Left renal pelvis (tissue), 4 donors: ENCODE measurements around the gene CARMIL1. TPM values are rescaled to one million over a fixed set of nuclear protein-coding genes. Genes with fewer than 3 reads are reported as not detected.

Source experiments
- DNase-seq, 4 donors: peaks; one replicate each; pipeline ENCODE4 v3.0.0-alpha.2; 2013; ENCODE audit warnings: low read depth in 4 of 4, low spot score in 3 of 4
- polyA plus RNA-seq, 4 donors: library from polyadenylated mRNA; unstranded; fragments of 120-200 nt; gene quantifications; one replicate each; pipeline ENCODE4 v1.2.1, GENCODE V29; 2013; ENCODE audit not compliant: insufficient read length in 4 of 4

The CARMIL1 gene
- polyA plus RNA-seq, 4 donors = 6.8 to 111 (median 100.0) TPM

DNA sequence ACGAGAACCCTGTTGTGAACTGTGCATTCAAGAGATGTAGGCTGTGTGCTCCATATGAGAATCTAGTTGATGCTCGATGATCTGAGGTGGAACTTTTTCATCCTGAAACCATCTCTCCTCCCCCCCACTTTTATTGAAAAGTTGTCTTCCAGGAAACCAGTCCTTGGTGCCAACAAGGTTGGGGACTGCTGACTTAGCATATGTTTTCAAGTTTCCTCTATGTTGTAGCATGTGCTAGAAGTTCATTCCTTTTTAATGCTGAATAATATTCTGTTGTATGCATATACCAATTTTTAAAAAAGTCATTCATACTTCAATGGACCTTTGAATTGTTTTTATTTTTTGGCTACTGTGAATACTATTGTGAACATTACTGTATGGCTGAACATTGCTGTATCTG lies 27.2 kb downstream of the CARMIL1 start:
- no peak for DNase-seq

DNA sequence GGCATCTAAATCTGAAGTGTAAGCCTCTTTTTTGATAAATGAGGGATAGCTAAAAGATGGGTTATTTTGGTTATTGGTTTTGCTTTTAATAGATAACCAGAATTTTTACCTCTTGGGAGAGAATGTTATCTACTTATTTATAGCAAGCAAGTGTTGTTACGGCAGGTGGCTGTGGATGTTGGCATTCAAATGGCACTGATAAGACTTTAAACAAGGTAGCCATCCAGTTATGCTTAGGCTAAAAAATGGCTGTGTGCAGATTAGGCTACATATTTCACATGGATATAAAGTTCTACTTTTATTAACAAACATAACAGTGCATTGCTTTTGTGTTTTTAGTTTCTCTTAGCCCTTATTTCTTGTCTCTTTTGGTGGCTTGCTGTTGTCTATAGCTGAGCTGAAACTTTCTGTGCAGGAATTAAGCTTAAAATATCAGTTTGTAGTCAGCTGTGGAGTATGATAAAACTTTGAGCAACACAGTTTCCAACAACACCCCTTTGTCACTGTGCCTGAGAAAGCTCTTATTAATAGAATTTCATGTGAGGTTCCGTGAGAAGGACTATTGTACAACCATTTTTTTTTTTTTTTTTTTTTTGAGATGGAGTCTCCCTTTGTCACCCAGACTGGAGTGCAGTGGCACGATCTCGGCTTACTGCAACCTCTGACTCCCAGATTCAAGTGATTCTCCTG lies 28.8 kb downstream of the CARMIL1 start:
- no peak for DNase-seq

DNA sequence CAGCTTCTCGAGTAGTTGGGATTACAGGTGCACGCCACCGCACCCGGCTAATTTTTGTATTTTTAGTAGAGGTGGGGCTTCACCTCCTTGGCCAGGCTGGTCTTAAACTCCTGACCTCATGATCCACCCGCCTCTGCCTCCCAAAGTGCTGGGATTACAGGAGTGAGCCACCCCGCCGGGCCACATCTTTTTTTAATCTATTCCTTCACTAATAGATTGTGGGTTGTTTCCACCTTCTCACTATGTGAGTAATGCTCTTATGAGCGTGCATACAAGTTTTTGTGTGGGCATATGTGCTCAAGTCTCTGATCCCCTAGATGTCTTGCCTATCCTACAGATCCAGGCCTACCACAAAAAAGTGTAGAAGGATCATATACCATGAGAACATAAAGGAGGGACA lies 30.7 kb downstream of the CARMIL1 start:
- no peak for DNase-seq

DNA sequence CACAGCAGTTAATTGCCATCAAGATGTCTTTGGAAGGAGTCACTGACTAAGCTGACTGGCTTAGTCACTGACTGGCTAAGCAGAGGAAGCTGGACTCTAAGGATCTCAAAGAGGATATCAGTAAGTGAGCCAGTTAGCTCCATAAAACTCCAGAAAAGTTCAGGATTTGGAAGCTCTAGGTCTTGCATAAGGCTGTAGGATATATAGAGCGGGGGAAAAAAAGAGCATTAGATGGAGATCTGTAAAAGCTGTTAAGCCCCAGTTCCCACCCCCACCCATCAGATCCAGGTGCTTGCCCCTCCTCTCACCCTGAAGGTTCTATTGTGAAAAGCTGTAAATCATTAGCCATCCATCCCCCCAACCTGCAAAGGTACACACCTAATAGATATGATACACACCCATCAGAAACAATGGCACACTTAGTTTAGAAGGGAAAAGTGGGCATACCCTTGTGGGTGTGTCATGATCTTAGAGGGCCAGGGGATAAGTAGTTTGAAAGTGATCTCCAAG lies 32.2 kb downstream of the CARMIL1 start:
- no peak for DNase-seq

DNA sequence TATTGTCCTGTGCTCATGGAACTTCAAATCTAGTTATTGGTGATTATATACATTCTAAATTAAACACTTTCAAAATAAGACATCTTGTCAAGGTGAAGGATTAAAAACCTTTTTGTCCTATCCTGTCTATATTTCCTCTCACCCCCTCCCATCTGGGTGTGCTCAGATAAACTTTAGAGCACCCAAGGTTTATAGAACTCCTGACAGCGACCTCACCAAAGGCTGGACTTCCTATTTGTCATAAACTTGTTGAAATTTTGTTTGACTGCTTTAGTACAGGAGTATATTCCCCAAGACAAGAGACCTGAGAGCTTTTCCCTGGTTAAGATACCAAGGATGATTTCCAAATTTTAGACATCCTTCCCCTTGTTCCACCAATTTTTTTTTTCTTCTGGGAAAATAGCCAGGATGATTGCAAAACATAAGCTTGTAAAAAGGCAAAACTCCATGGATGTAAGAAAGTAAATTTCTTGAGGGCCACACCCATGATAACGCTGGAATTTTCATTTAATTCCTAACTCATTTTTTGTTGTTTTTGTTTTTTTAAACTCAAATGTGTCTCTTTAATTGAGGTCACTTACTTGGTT lies 33.0 kb downstream of the CARMIL1 start:
- no peak for DNase-seq

DNA sequence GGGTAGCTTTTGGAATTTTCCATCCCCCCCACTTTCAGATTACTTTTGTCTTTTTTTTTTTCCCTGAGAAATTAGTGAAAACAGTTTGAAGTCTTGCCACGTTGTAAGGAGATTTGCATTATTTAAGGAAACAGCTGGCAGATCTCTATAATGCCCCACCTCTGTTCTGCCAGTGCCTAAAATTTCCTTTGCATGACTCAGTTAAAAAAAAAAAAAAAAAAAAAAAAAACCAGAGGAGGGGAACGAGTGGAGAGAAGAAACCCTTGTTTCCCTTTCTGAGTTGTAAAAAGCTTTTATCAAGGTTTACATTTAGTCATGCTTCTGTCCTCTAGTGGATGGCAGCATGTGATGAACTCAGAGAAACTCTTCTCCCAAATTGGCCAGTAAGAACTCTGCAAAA lies 33.5 kb downstream of the CARMIL1 start:
- DNase-seq = no peak

DNA sequence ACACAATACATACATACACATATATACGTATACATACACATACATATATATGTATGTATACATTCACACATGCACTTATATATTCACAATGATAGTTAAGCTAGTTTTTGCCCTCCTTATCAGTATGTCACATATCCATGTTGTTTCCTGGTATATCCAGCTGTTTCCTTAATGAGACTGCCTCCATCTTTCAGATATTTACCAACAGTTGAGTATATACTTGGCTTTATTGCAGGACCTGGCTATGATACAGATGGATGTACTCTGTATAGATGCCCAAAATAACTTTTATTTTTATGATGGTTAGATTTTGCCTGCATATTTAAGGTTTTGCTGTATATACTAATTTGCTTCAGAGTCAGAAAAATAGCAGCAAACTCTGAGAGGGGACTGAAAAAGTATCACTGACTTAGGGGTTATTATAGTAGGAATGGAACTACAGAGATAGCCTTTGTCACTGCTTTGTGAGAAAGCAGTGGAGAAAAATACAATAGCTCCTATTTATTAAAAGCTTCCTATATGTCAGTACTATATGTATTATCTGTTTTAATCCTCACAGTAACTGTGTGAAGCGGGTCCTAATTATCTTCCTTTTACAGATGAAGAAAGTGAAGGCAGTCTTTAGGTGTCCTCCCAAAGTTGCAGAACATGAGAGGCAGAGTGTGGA lies 35.5 kb downstream of the CARMIL1 start:
- DNase-seq = no peak

DNA sequence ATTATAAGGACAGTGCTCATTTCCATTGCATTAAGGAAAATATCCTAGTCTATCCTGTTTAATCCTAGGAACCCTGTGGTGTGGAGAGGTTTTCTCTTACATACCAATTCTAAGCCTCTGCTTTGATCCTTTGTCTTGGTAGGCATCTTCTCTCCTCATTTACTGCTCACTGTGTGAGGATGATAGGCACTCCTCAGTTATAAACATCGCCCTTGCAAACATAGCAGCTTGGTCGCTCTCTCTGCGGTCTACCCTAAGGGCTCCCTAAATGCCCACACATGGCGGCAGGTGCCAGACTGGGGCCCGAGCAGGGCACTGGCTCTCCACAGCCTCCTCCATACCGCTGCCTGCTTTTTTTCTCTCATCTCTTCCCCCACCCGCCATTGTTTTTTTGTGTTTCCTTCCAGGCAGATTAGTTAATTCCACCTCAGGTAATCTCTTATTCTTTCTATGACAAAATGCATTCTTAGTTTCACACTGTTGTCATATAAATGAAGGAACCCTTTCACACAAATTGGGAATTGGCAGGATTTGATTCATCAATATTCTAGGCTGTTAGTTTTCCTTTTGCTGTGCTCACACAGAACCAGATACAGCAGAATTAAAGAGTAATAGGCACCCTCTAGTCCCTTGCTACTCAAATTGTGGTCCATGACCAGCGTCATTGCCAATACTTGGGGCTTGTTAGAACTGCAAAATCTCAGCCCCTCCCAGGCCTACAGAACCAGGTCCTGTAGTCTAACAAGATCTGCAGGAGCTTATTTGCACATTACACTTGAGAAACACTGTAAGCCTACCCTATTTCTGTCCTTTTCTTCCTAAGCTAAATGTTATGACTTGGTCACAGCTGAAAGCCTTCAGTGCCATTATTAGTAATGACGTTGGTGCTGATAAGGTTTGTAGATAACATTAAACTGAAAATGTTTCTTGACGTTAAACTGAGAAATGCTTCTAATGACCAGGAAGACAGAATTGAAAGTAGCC lies 36.3 kb downstream of the CARMIL1 start:
- no peak for DNase-seq

DNA sequence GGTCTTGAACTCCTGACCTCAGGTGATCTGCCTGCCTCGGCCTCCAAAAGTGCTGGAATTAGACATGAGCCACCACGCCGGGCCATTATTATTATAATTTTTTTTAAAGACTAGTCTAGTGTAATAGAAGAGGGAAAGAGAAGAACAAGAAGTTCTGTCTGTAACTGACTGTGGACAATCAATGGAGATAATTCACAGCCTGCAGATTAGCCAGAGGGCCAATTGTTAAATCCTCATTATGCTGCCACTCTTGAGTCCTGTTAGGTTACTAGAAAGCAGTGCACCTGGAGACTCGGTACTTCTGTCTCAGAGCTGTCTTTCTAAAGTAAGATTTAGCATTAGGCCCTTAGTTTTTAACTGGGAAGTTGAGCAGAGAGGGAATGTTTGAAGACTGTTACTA lies 37.5 kb downstream of the CARMIL1 start:
- DNase-seq = no peak

DNA sequence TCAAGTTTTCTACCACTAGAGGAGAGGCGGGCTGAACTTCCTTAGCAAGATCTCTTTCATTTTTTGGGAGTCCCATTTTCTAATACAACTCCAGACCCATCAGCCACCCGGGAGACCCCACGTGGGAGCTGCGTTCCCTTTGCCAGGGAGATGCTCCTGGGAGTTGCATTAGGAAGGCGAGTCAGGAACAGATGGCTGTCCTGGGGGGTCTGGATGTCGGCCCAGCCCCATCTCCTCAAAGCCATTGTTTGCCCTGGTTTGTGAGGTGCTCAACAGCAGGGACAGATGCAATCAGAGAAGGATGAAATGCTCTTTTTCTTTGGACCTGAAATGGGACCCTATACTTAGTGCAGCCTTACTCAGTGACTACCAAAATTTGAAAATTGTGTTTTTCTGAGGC lies 39.4 kb downstream of the CARMIL1 start:
- DNase-seq = no peak

DNA sequence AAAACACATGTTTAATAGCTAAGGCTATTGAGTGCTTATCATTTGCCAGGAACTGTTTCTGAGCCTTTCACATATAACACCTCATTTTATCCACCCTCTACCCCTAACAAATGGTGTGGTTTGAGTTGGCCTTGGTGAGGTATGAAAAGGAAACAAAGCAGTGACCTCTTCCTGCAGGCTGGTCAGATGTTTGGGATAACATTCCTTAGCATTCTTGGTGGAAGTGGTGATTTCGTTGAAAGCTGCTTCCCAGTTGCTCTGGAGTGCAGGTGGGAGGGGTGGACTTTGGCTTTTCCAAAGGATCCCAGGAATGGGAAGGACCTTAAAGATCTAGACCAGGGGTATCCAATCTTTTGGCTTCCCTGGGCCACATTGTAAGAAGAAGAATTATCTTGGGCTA lies 41.3 kb downstream of the CARMIL1 start:
- DNase-seq = no peak

DNA sequence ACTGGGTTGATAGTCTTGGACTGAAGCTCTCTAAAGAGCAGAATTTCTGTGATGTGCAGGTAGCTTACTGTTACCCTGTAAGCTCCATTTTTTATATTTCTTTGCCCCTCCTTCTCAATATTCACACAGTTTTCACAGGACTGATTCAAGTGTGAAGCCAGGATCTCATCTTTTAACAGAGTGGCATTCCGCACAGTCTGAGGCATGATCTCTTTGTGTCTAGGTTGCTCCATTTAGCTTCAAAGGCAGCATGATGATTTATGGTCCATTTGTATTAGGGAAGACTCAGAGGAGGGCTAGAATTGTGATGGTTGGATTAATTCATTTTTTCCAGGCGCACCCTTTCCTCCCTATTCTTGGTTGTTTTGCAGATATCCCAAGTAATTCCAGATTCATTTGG lies 43.5 kb downstream of the CARMIL1 start:
- DNase-seq = no peak

DNA sequence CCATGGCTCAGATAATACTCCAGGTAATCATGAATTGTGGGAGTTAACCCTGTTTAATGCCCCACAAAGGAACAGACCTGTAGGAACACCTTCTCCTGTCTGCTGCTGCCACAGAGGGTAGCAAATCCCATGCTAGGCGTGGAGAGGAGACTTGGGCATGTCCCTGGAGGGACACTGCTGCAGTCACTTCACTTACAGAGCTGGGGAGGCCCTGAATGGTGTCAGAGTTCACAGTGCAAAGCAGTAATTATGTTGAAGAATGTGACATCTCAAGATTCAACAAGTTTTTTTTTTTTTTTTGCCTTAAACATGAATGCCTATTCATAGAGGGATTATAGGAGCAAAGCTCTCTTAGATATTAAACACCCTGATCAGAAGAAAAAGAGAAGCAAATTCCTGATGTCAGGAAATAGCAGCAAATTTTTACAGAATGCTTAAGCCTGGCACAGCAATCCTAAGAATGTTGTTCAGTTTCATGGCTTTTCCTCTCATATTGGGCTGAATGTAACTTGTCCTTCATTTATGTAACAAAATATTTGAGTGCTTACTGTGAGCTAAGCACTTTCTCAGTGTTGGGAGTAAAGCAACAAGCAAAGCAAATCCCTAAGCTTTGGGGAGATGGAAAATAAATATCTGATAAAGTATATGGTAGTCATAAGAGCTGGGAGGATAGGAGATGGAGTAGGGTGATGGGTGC lies 45.0 kb downstream of the CARMIL1 start:
- DNase-seq = no peak

DNA sequence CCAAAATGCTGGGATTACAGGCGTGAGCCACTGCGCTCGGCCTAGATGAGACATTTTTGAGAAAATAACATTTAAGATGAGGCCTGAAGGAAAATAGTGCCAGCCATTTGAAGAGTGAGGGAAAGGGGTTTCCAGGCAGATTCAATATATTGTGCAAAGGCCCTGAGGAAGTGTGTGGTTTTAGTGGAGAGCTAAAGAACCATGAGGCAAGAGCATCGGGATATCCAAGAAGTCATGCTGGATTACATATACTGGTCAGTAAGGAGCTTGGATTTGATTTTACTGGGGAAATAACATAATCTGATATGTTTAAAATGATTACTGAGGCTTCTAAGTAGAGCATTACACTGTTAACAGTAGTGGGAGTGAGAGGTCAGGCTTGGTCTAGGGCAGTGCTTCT lies 47.0 kb downstream of the CARMIL1 start:
- no peak for DNase-seq

DNA sequence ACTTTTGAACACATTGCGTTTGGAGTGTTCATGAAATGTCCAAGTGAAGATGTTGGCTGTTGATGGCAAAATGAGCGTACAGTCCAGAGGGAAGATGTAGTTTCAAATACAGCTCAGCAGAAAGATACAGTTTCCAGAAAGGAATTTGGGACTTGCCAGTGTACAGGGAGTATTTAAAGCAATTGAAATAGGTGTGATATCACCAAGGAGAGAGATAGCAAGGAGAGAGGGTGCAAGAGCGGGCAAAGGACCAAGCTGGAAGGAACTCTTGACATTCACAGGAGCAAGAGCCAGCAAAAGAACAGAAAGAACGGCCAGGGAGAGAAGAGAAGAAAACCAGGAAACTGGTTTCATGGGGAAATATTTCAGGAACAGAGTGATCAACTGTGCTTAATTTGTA lies 47.8 kb downstream of the CARMIL1 start:
- DNase-seq = no peak

DNA sequence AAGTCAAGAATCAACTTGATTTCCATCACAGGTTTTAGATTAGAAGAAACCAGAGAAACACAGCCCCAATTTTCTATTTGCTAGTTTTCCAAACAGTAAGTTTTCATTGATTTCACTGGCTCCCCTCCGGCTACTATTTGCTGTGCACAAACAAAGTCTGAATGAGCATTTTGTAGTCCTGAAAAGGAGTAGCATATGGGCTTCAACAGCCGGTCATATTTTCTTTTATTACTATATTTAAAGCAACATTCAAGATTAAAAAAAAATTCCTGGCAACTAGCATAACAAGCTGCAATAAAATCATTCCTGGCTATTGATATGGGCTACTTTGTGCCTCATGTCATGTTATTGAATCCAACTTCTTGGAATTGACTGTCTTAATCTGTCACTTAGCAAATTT lies 48.3 kb downstream of the CARMIL1 start:
- no peak for DNase-seq

DNA sequence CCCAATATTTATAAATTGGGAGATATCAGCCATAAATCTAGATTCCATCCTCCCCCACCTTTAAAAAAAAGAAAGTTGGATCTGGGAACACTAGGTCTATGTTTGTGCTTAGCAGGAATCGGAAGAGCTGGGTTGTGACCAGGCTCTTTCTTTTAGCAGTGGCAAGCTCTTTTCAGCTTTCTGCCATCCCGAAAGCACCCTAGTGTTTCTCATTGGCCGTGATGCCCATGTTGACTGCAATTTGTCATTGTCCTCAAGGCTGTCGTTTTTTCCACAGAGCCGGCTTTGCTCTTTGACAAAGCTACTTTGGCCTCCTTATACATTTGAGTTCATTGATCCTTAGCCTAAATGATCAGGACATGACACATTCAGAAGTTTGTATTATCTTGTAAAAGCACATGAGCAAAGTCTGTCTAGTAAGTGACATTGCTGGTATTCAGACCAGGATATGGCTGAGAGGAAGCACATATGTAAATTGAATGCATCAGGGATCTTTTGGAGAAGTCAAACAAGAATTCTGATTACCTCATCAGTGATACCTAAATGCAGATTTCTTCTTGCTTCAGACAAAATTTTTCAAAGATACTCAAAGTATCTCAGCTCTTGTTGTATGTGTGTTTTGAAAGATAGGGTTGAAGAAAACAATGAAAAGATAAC lies 50.1 kb downstream of the CARMIL1 start:
- no peak for DNase-seq

DNA sequence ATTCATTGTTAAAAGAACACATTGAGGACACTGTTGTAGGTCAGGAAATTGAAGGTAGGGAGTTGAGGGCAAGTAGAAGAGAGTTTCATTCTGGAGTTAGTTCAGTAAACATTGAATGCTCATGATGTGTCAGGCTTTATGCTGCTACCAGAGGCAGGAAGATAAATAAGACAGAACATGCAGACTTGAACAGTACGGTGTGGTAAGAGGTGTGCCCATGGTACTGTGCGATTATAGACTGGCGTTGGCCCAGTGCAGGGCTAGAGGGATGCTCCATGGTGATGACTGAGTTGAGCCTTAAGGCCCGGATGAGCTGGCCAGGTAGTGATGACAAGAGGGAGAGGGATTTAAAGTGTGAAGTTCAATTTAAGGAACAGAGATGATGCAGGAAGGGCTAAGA lies 50.8 kb downstream of the CARMIL1 start:
- DNase-seq = no peak

DNA sequence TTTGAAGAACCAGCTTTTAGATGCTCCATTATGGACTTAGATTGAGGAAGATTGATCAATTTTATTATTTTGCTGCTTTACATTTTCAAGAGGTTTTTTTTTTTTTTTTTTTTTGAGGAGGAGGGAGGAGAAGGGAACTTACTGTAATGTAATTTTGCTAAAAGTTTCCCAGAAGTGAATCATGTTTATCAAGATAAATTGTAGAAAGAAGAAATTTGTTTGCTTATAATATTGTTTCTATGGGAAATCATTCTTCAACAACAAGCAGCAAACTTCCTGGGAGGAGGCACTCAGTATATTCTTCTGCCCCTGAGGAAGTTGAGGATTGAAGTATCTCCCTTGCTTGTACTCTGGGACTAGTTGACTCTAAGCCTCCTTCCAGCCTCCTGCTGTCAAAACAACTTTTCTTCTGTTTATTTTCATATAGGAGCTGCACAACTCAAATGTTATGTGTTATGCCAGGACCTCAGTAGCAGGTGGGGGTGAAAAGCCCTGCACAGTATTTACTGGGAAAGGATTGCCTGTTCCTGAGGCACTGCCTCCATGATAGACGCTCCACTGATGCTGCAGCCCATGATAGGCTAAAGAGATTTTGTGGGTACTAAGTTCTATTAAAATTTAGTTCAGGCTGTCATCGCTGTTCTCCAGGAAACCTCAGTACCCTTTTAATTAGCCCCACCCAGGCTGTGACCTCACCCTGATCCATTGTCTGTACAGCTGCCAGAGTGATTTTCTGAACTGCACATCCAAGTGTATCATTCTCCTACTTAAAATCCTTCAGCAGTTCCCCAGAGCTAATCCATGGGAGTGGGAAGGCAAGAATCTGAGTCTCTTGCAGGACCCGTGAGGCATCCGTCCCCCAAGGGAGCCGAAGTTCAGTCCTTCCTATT lies 51.9 kb downstream of the CARMIL1 start:
- DNase-seq = no peak
